GM12878 (cell line): ENCODE measurements around the gene KCNH6. TPM values are rescaled to one million over a fixed set of nuclear protein-coding genes. Genes with fewer than 3 reads are reported as not detected.

Source experiments
- ATAC-seq: fragments of 200-7000 bp; cut with Tn5 transposase; 3 replicates; pipeline ENCODE4 v1.9.1; 2020; ENCODE audit warnings: mild to moderate bottlenecking, moderate library complexity
- BruUV-seq: library from RNA; stranded (reverse); fragments of 400-500 nt; replicated peaks from 2 replicates; lab custom pipeline; 2021; lab: Mats Ljungman, UMichigan
- CTCF ChIA-PET: fragments of 300-600 bp; sonication (Branson Sonifier 250); formaldehyde crosslinking; extraction: SDS; loops from one replicate; lab custom pipeline; 2021; ENCODE audit warnings: inconsistent platforms; lab: Yijun Ruan, JAX
- POLR2A ChIA-PET: fragments of 350-600 bp; formaldehyde crosslinking; extraction: SDS; loops from one replicate; lab custom pipeline; 2021; ENCODE audit warnings: inconsistent platforms; lab: Charles Lee
- RAD21 ChIA-PET: fragments of 300-600 bp; sonication (Branson Sonifier 250); formaldehyde crosslinking; loops from one replicate; lab custom pipeline; 2023; ENCODE audit warnings: antibody characterized with exemption; ENCODE audit not compliant: unreplicated experiment; lab: Charles Lee
- SMC1A ChIA-PET: fragments of 300-600 bp; sonication (Branson Sonifier 250); formaldehyde crosslinking; loops from one replicate; lab custom pipeline; 2023; ENCODE audit not compliant: unreplicated experiment, uncharacterized antibody; lab: Charles Lee
- DNase-seq: peaks from one replicate; pipeline ENCODE4 v3.0.0-alpha.2; 2011; ENCODE audit warnings: low read depth, low spot score
- FAIRE-seq: peaks from 3 replicates; lab custom pipeline; 2011; peaks lifted over from hg19 to GRCh38; lab: Jason Lieb, UNC
- H2AFZ ChIP-seq: 2 replicates; pipeline ENCODE4 v1.6.0; 2011; ENCODE audit warnings: low read depth, low read length, control low read depth; ENCODE audit not compliant: control insufficient read depth
- H3K27ac ChIP-seq: 2 replicates; pipeline ENCODE4 v1.5.1; 2011; ENCODE audit warnings: control low read depth; ENCODE audit not compliant: control insufficient read depth, insufficient read depth
- H3K27me3 ChIP-seq, 2 experiments: replicated peaks in 1 of 2; 2 replicates each; pipeline versions ENCODE4 v1.6.0 to v1.6.1; 2011; ENCODE audit warnings: low read length in 1 of 2; ENCODE audit not compliant: control insufficient read depth in 2 of 2, insufficient read depth in 2 of 2
- H3K36me3 ChIP-seq, 2 experiments: 2 replicates each; pipeline ENCODE4 v1.5.1; 2011; ENCODE audit warnings: low read length in 1 of 2; ENCODE audit not compliant: control insufficient read depth in 2 of 2, insufficient read depth in 2 of 2
- H3K4me1 ChIP-seq: 2 replicates; pipeline ENCODE4 v1.6.1; 2011; ENCODE audit warnings: mild to moderate bottlenecking, low read length, moderate library complexity, mixed read lengths; ENCODE audit not compliant: control insufficient read depth, insufficient read depth
- H3K4me2 ChIP-seq: 2 replicates; pipeline ENCODE4 v1.6.0; 2011; ENCODE audit warnings: control low read depth; ENCODE audit not compliant: control insufficient read depth, insufficient read depth
- H3K4me3 ChIP-seq: fragments of 200-600 bp; sonication (generic); 2 replicates; pipeline ENCODE4 v1.5.1; 2016
- H3K79me2 ChIP-seq: 2 replicates; pipeline ENCODE4 v1.6.0; 2011; ENCODE audit warnings: low read length; ENCODE audit not compliant: control insufficient read depth, insufficient read depth
- H3K9ac ChIP-seq: 2 replicates; pipeline ENCODE4 v1.8.0; 2011; ENCODE audit warnings: low read length, control low read depth, mixed read lengths; ENCODE audit not compliant: control insufficient read depth, insufficient read depth
- H3K9me3 ChIP-seq: replicated peaks from 3 replicates; pipeline ENCODE4 v1.5.1; 2011; ENCODE audit warnings: mild to moderate bottlenecking, low read length; ENCODE audit not compliant: control insufficient read depth, insufficient read depth
- H4K20me1 ChIP-seq: 2 replicates; pipeline ENCODE4 v1.6.0; 2011; ENCODE audit not compliant: control insufficient read depth, insufficient read depth
- ATF2 ChIP-seq: IDR thresholded peaks from 2 replicates; pipeline ENCODE4 v1.6.1; 2012; ENCODE audit warnings: low read length, inconsistent platforms
- BCLAF1 ChIP-seq: fragments of 450-650 bp; IDR thresholded peaks from 2 replicates; pipeline ENCODE4 v1.6.1; 2017; ENCODE audit warnings: antibody characterized with exemption, mild to moderate bottlenecking, moderate library complexity
- CBFB ChIP-seq: IDR thresholded peaks from 2 replicates; pipeline ENCODE4 v1.6.1; 2016; ENCODE audit warnings: antibody characterized with exemption, low read depth
- GATAD2B ChIP-seq: fragments of 450-650 bp; conservative IDR thresholded peaks from 2 replicates; pipeline ENCODE4 v1.6.1; 2017; ENCODE audit warnings: low read depth, mild to moderate bottlenecking, moderate library complexity
- HDGF ChIP-seq: fragments of 450-650 bp; IDR thresholded peaks from 2 replicates; pipeline ENCODE4 v1.6.1; 2016; ENCODE audit warnings: antibody characterized with exemption
- IKZF1 ChIP-seq: fragments of 450-650 bp; conservative IDR thresholded peaks from 2 replicates; pipeline ENCODE4 v1.6.1; 2017; ENCODE audit warnings: antibody characterized with exemption, mild to moderate bottlenecking
- JUNB ChIP-seq: IDR thresholded peaks from 2 replicates; pipeline ENCODE4 v1.6.1; 2016; ENCODE audit warnings: antibody characterized with exemption, mild to moderate bottlenecking
- LARP7 ChIP-seq: fragments of 450-650 bp; IDR thresholded peaks from 2 replicates; pipeline ENCODE4 v1.6.1; 2017; ENCODE audit warnings: mild to moderate bottlenecking
- MEF2A ChIP-seq: IDR thresholded peaks from 2 replicates; pipeline ENCODE4 v1.6.1; 2011; ENCODE audit warnings: low read depth, mild to moderate bottlenecking, low read length, moderate library complexity; ENCODE audit not compliant: insufficient read depth
- MTA3 ChIP-seq: IDR thresholded peaks from 2 replicates; pipeline ENCODE4 v1.6.1; 2012; ENCODE audit warnings: low read length, inconsistent platforms, borderline replicate concordance
- PAX8 ChIP-seq: fragments of 450-650 bp; IDR thresholded peaks from 2 replicates; pipeline ENCODE4 v1.6.1; 2017; ENCODE audit warnings: mild to moderate bottlenecking, moderate library complexity
- POLR2AphosphoS5 ChIP-seq: IDR thresholded peaks from 2 replicates; pipeline ENCODE4 v1.6.1; 2011; ENCODE audit warnings: mild to moderate bottlenecking, low read length, inconsistent platforms
- STAT1 ChIP-seq: fragments of 450-650 bp; conservative IDR thresholded peaks from 2 replicates; pipeline ENCODE4 v1.6.1; 2014; ENCODE audit warnings: antibody characterized with exemption, mild to moderate bottlenecking
- TCF7 ChIP-seq: IDR thresholded peaks from 2 replicates; pipeline ENCODE4 v1.6.1; 2014; ENCODE audit warnings: antibody characterized with exemption, borderline replicate concordance
- USF1 ChIP-seq: IDR thresholded peaks from 2 replicates; pipeline ENCODE4 v1.6.1; 2011; ENCODE audit warnings: borderline replicate concordance, low read depth, mild to moderate bottlenecking, moderate library complexity, mixed read lengths, low read length; ENCODE audit not compliant: insufficient read depth; ENCODE audit errors: extremely low read length
- USF2 ChIP-seq: IDR thresholded peaks from 2 replicates; pipeline ENCODE4 v1.6.1; 2011; ENCODE audit warnings: low read depth, low read length, improper control_type of control experiment, borderline replicate concordance
- ZNF384 ChIP-seq: IDR thresholded peaks from 2 replicates; pipeline ENCODE4 v1.6.1; 2012; ENCODE audit warnings: low read depth, mild to moderate bottlenecking, low read length, improper control_type of control experiment, borderline replicate concordance
- WGBS: methylation state at CpG from one replicate; pipeline ENCODE4 v1.1.6; 2016; ENCODE audit warnings: low lambda C conversion rate; ENCODE audit not compliant: insufficient replicate concordance, insufficient coverage; ENCODE audit errors: missing lambda C conversion rate; 5-methylcytosine and 5-hydroxymethylcytosine counted together
- in situ Hi-C: fragments of 300-500 bp; cut with MboI; formaldehyde crosslinking; loops from 9 replicates; pipeline ENCODE4 v1.14.3; 2018; ENCODE audit warnings: mixed read lengths
- intact Hi-C: fragments of 100-400 bp; cut with micrococcal nuclease; formaldehyde crosslinking; loops from one replicate; pipeline ENCODE4 v1.14.2; 2022; ENCODE audit not compliant: unreplicated experiment
- polyA plus RNA-seq, 11 experiments: library from polyadenylated mRNA; depleted of rRNA in 4 of 11; unstranded in 6 of 11; stranded (reverse) in 5 of 11; fragments of >200 nt; fragmentation: Nextera tagmentation in 4 of 11; fragmentation: Illumina TruSeq in 1 of 11; extraction: Ambion mirVana in 4 of 11; extraction: Trizol in 1 of 11; gene quantifications; 1 replicate in 1 of 11; 2 replicates in 10 of 11; pipeline versions ENCODE4 v1.2.1 to v1.2.3, GENCODE V29; 2011 to 2016; ENCODE audit warnings: inconsistent platforms in 2 of 11, missing spikeins in 2 of 11, low read depth in 1 of 11
- total RNA-seq, 4 experiments: library from RNA; depleted of rRNA in 3 of 4; stranded (reverse); fragments of >200 nt in 3 of 4; fragmentation: Illumina TruSeq in 1 of 4; extraction: Trizol in 1 of 4; gene quantifications; 2 replicates each; pipeline versions ENCODE4 v1.2.1 to v1.2.3, GENCODE V29; 2013 to 2021

KCNH6 gene
- total and polyA plus RNA-seq, 10 of the 15 experiments (the other 5 are each of a cell fraction or from before 2014, with no cell fraction given) = not detected

DNA sequence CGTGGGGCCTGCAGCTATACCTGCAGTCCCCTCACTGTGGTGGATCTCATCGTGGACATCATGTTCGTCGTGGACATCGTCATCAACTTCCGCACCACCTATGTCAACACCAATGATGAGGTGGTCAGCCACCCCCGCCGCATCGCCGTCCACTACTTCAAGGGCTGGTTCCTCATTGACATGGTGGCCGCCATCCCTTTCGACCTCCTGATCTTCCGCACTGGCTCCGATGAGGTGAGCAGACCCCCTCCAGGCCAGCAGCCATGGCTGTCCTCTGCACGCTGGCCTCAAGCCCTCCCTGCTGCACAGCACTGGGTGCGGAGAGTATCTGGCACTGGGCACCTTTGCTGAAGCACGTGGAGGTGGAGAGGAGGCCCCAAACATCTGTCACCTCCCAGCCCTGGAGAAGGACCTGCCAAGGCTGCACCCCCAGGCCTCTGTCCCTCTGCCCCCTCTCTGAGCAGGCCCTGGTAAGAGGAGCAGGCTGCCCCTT, 11.0 kb downstream of the KCNH6 start (continued):
- TF ChIP-seq USF2 (no peak), MEF2A (no peak), PAX8 (no peak), HDGF (no peak), LARP7 (no peak), MTA3 (no peak), IKZF1 (no peak)

DNA sequence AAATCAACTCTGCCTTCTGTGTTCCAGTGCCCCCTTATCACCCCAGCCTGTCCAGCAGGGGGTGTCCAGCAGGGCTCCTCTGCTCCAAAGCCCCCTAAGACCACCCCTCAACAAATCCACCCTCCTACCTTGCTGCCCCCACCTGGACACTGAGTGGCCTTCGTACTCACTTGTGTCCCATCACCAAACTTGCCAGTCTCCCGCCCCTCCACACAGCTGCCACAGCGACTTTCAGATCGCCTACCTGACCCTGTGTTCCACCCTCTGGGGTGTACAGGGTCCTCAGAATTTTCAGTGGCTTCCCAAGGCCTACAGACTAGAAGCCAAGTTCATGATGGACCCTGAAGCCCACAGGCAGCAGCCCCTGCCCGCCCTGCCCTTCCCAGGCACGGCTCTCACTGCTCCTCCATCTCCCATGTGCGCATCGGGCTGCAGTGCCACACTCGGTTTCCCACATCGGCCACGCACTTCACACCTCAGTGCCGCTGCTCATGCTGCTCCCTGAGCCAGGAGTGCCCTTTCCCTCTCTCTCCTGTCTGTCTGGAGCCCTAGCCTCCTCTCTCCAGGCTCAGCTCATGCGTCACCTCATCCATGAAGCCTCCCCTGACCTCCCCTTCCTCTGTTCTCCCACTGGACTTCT, 11.8 kb downstream of the KCNH6 start:
- peaks cover 0 to 9% of the 10 kb centered on the region in 2 experiments; a peak in 3 of 4 replicates for H3K27me3 ChIP-seq
- no peak overlapping the region for H3K27ac ChIP-seq
- no peak overlapping the region for H3K4me2 ChIP-seq
- H3K4me3 ChIP-seq = no peak overlapping the region
- ChIA-PET RAD21 (no interaction called here), POLR2A (interaction anchor here (0.5 kb wide), 1 partner anchor 67 kb away, joined by 4 read pairs; no protein-coding TSS in a partner anchor), SMC1A (no interaction called here), CTCF (no interaction called here)
- DNase-seq = no peak
- no peak overlapping the region for H3K9ac ChIP-seq
- ATAC-seq = no peak
- WGBS = 56% methylated on average over 13 of the region's 13 CpGs
- no peaks in the 10 kb centered on the region for H4K20me1 ChIP-seq
- no peak overlapping the region for H2AFZ ChIP-seq
- H3K4me1 ChIP-seq = no peaks in the 10 kb centered on the region
- BruUV-seq = no TSS peak
- no peaks in the 10 kb centered on the region for H3K9me3 ChIP-seq
- no peak for FAIRE-seq
- H3K79me2 ChIP-seq = no peaks in the 10 kb centered on the region
- intact Hi-C loops = no loop called here
- H3K36me3 ChIP-seq = no peaks in the 10 kb centered on the region
- in situ Hi-C loops = no loop called here
- no peak for TF ChIP-seq TCF7
- no peak for TF ChIP-seq POLR2AphosphoS5
- no peak for TF ChIP-seq ZNF384
- no peak for TF ChIP-seq JUNB
- no peak for TF ChIP-seq PAX8
- no peak for TF ChIP-seq GATAD2B
- no peak for TF ChIP-seq CBFB
- no peak for TF ChIP-seq ATF2
- TF ChIP-seq BCLAF1 = no peak
- TF ChIP-seq USF1 = no peak
- no peak for TF ChIP-seq STAT1
